BLaER1 treated with 17β-estradiol and CSF1 and Interleukin-3, amounts not matched to agents 10 nM and 100 nM (cell line): ENCODE measurements around the gene SLC8A1.

ENCODE experiments used
- H3K27ac ChIP-seq, 11 experiments: shearing (Covaris generic); formaldehyde crosslinking; 2 replicates each; pipeline ENCODE4 v1.8.1; 2022
- H3K27me3 ChIP-seq, 11 experiments: shearing (Covaris generic); formaldehyde crosslinking; 2 replicates each; pipeline ENCODE4 v1.8.1; 2022
- H3K36me3 ChIP-seq, 11 experiments: shearing (Covaris generic); formaldehyde crosslinking; 2 replicates each; pipeline ENCODE4 v1.8.1; 2022
- H3K4me1 ChIP-seq, 10 experiments: shearing (Covaris generic); formaldehyde crosslinking; 2 replicates each; pipeline ENCODE4 v1.8.1; 2022
- H3K4me2 ChIP-seq, 11 experiments: shearing (Covaris generic); formaldehyde crosslinking; 2 replicates each; pipeline ENCODE4 v1.8.1; 2022
- H3K4me3 ChIP-seq, 10 experiments: shearing (Covaris generic); formaldehyde crosslinking; 2 replicates each; pipeline ENCODE4 v1.8.1; 2022
- H3K9ac ChIP-seq, 11 experiments: shearing (Covaris generic); formaldehyde crosslinking; 2 replicates each; pipeline ENCODE4 v1.8.1; 2022
- H3K9me3 ChIP-seq, 11 experiments: shearing (Covaris generic); formaldehyde crosslinking; replicated peaks in 1 of 11; 2 replicates each; pipeline ENCODE4 v1.8.1; 2022
- H4K20me1 ChIP-seq, 11 experiments: shearing (Covaris generic); formaldehyde crosslinking; 2 replicates each; pipeline ENCODE4 v1.8.1; 2022
- Cebpa-rat ChIP-seq, 11 experiments: shearing (Covaris generic); IDR thresholded peaks; 2 replicates each; pipeline ENCODE4 v1.8.1; 2022

The SLC8A1 gene

DNA sequence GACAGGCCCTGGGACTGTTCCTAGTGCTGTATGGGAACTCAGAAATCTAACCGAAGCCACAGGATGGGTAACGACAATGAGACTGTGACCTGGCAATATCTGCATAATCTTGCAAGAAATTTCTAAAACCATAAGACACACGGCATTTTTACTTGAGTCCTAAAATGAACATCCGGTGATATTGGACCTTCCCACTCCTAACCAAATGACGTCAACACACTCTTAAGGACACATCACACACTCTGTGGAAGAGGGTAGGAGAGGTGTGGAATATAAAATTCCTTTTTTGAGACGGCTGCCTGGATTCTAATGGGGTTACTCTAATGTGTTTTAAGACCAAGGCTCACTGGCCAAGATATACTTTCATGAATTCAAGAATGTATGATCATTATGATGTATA is 195.9 kb downstream of the SLC8A1 start:
- H3K9ac ChIP-seq: no peak overlapping the region
- no peaks in the 10 kb centered on the region for H3K9me3 ChIP-seq
- peaks cover 11 to 17% (median 13%) of the 10 kb centered on the region in 10 experiments for H3K4me1 ChIP-seq
- no peak overlapping the region for H3K4me3 ChIP-seq
- no peak overlapping the region for H3K27ac ChIP-seq
- H3K36me3 ChIP-seq: no peaks in the 10 kb centered on the region
- TF ChIP-seq Cebpa-rat (IDR thresholded peaks at IDR 0.05): no peak
- H3K4me2 ChIP-seq: no peak overlapping the region
- no peaks in the 10 kb centered on the region for H4K20me1 ChIP-seq
- no peaks in the 10 kb centered on the region for H3K27me3 ChIP-seq

DNA sequence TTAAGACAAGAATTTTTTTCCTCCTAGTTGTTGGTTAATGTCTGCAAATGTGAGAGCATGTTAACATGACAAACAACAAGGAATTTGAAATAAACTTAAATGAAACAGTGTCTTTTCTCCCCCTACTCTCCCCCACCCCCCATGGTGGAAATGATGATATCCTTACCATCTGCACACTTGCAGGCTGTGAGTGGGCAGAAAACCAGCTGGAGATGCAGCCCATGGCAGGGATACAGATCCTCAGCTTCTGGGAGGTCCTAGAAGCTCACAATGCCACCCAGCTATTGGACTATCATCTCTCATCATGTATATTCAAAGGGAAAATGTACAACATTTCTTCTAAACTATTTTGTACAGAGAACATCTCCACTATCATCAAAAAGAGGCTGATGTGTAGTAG is 196.8 kb downstream of the SLC8A1 start:
- no peaks in the 10 kb centered on the region for H3K36me3 ChIP-seq
- H3K4me2 ChIP-seq: no peak overlapping the region
- no peak overlapping the region for H3K27ac ChIP-seq
- H3K4me1 ChIP-seq: peaks cover 3 to 8% (median 4%) of the 10 kb centered on the region in 10 experiments; a peak in 19 of 20 replicates
- H3K4me3 ChIP-seq: no peak overlapping the region
- H3K27me3 ChIP-seq: no peaks in the 10 kb centered on the region
- H3K9ac ChIP-seq: no peak overlapping the region
- no peak for TF ChIP-seq Cebpa-rat (IDR thresholded peaks at IDR 0.05)
- no peaks in the 10 kb centered on the region for H4K20me1 ChIP-seq
- H3K9me3 ChIP-seq: no peaks in the 10 kb centered on the region

DNA sequence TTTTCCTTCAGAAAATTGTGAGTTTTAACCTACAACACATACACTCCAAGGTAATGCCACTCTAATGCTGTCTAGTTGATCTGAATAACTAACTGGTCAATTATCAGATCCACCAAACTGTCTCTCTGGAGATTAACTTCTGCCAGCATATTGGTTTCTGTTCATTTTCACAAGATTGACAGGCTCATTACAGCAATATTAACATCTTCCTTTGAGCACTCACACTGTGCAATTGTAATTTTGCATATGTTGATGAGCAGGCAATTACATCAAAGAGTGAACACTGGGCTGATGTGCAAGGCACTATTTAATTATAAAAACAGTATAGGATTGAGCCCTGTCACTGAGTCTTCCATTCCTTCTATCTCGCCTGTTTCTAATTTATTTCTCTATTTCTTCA is 197.3 kb downstream of the SLC8A1 start:
- Histone ChIP-seq H3K9ac (no peak overlapping the region), H3K27ac (no peak overlapping the region), H3K36me3 (no peaks in the 10 kb centered on the region), H3K9me3 (no peaks in the 10 kb centered on the region), H3K4me1 (peaks cover 0 to 5% (median 0%) of the 10 kb centered on the region in 10 experiments; a peak in 5 of 20 replicates), H4K20me1 (no peaks in the 10 kb centered on the region), H3K4me2 (no peak overlapping the region), H3K4me3 (no peak overlapping the region), H3K27me3 (no peaks in the 10 kb centered on the region)
- TF ChIP-seq Cebpa-rat (IDR thresholded peaks at IDR 0.05): no peak

DNA sequence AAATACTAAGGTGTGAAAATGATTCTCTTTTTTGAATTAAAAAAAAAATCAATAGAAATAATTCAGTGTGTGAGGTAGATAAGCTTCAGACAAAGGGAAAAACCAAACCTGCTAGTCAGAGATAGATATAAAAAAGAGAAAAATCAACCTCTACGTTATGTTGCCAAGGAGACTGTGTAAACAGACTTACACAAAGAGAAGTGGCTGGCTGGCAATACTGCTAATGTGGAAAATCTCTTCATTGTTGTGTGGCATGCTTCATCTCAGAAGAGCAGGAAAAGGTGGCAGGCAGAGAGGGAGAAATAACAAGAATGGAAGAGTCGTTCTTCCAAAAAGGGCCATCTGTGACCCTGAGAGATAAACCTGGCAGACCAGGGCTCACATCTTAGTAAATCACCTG is 200.8 kb downstream of the SLC8A1 start:
- peaks cover 0 to 10% (median 0%) of the 10 kb centered on the region in 10 experiments; a peak in 6 of 20 replicates for H3K4me1 ChIP-seq
- TF ChIP-seq Cebpa-rat (IDR thresholded peaks at IDR 0.05): no peak
- no peaks in the 10 kb centered on the region for H4K20me1 ChIP-seq
- H3K36me3 ChIP-seq: no peaks in the 10 kb centered on the region
- H3K4me2 ChIP-seq: no peak overlapping the region
- no peak overlapping the region for H3K9ac ChIP-seq
- H3K27ac ChIP-seq: no peak overlapping the region
- no peaks in the 10 kb centered on the region for H3K27me3 ChIP-seq
- H3K9me3 ChIP-seq: no peaks in the 10 kb centered on the region
- no peak overlapping the region for H3K4me3 ChIP-seq

DNA sequence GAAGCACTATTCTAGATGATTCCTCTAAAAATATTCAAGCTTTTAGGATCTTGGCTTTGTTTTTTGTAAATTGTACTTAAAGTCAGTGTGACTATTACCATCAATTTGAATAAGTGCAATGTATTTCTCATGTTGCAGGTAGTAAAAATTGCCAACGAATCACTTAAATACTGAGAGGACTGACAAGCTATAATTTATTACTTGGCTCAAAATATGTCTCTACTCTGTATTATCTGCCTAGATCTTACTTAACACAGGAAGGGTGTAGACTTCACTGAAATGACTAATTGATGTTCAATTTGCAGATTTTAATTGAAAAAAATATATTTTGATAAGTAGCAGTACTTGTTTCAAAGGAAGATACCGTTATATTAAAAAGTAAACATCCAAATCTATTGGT is 202.3 kb downstream of the SLC8A1 start:
- H3K36me3 ChIP-seq: no peaks in the 10 kb centered on the region
- no peaks in the 10 kb centered on the region for H3K9me3 ChIP-seq
- TF ChIP-seq Cebpa-rat (IDR thresholded peaks at IDR 0.05): no peak
- no peak overlapping the region for H3K4me2 ChIP-seq
- no peak overlapping the region for H3K27ac ChIP-seq
- H3K4me1 ChIP-seq: peaks cover 0 to 24% (median 8%) of the 10 kb centered on the region in 10 experiments; a peak in 13 of 20 replicates
- H3K27me3 ChIP-seq: no peaks in the 10 kb centered on the region
- H4K20me1 ChIP-seq: no peaks in the 10 kb centered on the region
- H3K4me3 ChIP-seq: no peak overlapping the region
- no peak overlapping the region for H3K9ac ChIP-seq

DNA sequence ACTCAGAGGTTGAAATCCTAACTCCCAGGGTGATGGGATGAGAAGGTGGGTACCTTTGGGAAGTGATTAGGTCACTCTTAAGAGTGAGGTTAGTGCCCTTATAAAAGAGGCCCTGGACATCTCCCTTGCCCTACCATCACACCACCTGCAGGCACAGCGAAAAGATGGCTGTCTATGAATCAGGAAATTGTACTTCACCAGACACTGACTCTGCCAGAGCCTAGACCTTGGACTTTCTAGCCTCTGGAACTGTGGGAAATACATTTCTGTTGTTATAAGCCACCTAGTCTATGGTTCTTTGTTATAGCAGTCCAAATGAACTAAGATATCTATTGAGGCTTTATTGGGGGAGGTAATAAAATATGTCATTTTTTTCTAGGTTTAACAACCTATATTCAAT is 203.6 kb downstream of the SLC8A1 start:
- no peaks in the 10 kb centered on the region for H4K20me1 ChIP-seq
- no peaks in the 10 kb centered on the region for H3K36me3 ChIP-seq
- H3K4me3 ChIP-seq: no peak overlapping the region
- no peak overlapping the region for H3K9ac ChIP-seq
- no peaks in the 10 kb centered on the region for H3K9me3 ChIP-seq
- H3K4me1 ChIP-seq: peaks cover 0 to 37% (median 21%) of the 10 kb centered on the region in 10 experiments; a peak in 17 of 20 replicates
- H3K27me3 ChIP-seq: no peaks in the 10 kb centered on the region
- H3K4me2 ChIP-seq: no peak overlapping the region
- H3K27ac ChIP-seq: no peak overlapping the region
- TF ChIP-seq Cebpa-rat (IDR thresholded peaks at IDR 0.05): no peak

DNA sequence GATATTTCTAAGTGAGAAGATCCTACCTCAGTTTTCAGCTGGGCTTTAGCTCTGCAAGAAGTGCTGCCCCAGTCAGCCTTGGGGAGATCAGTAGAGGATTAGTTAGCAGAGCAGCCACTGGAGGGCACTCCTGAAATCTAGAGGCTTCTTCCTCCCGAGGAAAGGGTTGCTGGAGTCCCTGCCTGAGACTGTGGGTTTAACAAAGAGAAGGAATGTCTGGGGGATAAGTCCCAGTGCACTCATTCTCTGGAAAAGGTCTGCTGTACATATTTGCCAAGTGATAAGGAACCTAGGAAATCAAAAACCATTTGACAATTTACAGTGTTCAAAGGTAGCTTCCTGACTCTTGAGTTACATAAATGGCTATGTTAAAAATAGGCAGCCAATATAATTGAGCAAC is 207.2 kb downstream of the SLC8A1 start:
- no peak for TF ChIP-seq Cebpa-rat (IDR thresholded peaks at IDR 0.05)
- H3K27me3 ChIP-seq: no peaks in the 10 kb centered on the region
- no peak overlapping the region for H3K9ac ChIP-seq
- peaks cover 0 to 14% (median 9%) of the 10 kb centered on the region in 11 experiments; a peak in 15 of 22 replicates for H3K9me3 ChIP-seq
- H3K36me3 ChIP-seq: peaks cover 0 to 9% (median 0%) of the 10 kb centered on the region in 11 experiments; a peak in 2 of 22 replicates
- no peak overlapping the region for H3K4me3 ChIP-seq
- peaks cover 0 to 63% (median 42%) of the 10 kb centered on the region in 10 experiments; a peak in 17 of 20 replicates for H3K4me1 ChIP-seq
- peak overlapping the region in 8 of 11 experiments; percentile 17 to 79 (median 66); a peak in 15 of 22 replicates for H3K4me2 ChIP-seq
- peak overlapping the region in 1 of 11 experiments; percentile 50; a peak in 1 of 22 replicates for H3K27ac ChIP-seq
- H4K20me1 ChIP-seq: no peaks in the 10 kb centered on the region

DNA sequence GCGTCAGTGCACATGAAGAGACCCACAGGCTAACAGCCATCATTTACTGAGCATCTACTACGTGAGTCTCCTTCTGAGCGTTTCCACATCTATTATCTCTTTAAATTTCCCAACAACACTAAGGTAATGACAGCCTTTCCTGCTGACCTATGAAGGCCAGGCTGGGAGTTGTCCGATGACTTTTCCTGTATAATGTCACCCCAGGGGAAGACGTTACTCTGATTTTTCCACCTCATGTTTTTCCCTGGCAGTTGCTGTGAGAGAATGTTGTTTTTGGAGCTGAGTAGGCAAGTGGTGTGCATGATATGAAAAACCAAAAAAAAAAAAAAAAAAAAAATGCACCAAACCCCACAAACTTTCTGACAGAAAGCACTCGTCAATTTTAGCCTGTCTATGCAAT is 207.6 kb downstream of the SLC8A1 start:
- no peaks in the 10 kb centered on the region for H3K27me3 ChIP-seq
- peaks cover 0 to 9% (median 0%) of the 10 kb centered on the region in 11 experiments; a peak in 2 of 22 replicates for H3K36me3 ChIP-seq
- H3K4me3 ChIP-seq: no peak overlapping the region
- H3K9ac ChIP-seq: peak overlapping the region in 4 of 11 experiments; percentile 1 to 53 (median 40); a peak in 6 of 22 replicates
- TF ChIP-seq Cebpa-rat (IDR thresholded peaks at IDR 0.05): no peak
- peaks cover 2 to 17% (median 11%) of the 10 kb centered on the region in 11 experiments; a peak in 15 of 22 replicates for H3K9me3 ChIP-seq
- H4K20me1 ChIP-seq: no peaks in the 10 kb centered on the region
- peaks cover 0 to 67% (median 42%) of the 10 kb centered on the region in 10 experiments; a peak in 17 of 20 replicates for H3K4me1 ChIP-seq
- H3K27ac ChIP-seq: peak overlapping the region in 4 of 11 experiments; percentile 19 to 50 (median 43); a peak in 7 of 22 replicates
- peak overlapping the region in 9 of 11 experiments; percentile 16 to 79 (median 65); a peak in 17 of 22 replicates for H3K4me2 ChIP-seq

DNA sequence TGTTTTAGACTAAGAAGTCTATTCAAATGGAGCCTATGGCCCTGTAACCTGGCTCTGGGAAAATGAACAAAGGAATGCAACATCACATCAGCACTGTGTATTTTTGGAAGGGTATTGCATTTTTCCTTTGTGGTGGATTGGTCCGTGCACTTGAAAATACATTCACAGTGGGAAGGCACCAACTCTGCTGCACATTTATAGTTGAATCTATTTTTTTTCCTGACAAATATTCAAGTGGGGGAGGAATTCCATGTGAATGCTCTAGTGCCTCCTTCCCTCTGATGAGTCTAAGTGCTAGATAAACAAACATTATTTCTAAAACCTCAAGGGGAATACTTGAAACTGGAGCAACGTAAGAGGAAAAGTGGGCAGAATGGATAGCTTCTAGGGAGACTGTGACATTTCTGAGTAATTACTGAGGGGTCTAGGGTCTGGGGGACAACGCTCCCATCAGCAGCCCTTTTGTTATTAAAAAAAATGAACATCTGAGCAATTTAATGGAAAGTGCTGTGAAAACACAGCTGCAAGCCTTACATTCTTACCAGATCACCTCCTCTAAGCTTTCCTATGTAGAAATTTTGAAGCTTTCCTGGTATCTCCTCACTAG is 208.2 kb downstream of the SLC8A1 start:
- H3K27me3 ChIP-seq: no peaks in the 10 kb centered on the region
- H3K9me3 ChIP-seq: peaks cover 5 to 20% (median 12%) of the 10 kb centered on the region in 11 experiments; a peak in 15 of 22 replicates
- H3K27ac ChIP-seq: peak overlapping the region in 4 of 11 experiments; percentile 19 to 50 (median 43); a peak in 9 of 22 replicates
- no peaks in the 10 kb centered on the region for H4K20me1 ChIP-seq
- H3K4me1 ChIP-seq: peaks cover 0 to 68% (median 42%) of the 10 kb centered on the region in 10 experiments; a peak in 17 of 20 replicates
- peak overlapping the region in 1 of 10 experiments; percentile 7; a peak in 1 of 20 replicates for H3K4me3 ChIP-seq
- H3K4me2 ChIP-seq: peak overlapping the region in 9 of 11 experiments; percentile 16 to 79 (median 65); a peak in 17 of 22 replicates
- H3K9ac ChIP-seq: peak overlapping the region in 4 of 11 experiments; percentile 1 to 53 (median 40); a peak in 7 of 22 replicates
- peaks cover 0 to 9% (median 0%) of the 10 kb centered on the region in 11 experiments; a peak in 2 of 22 replicates for H3K36me3 ChIP-seq
- TF ChIP-seq Cebpa-rat (IDR thresholded peaks at IDR 0.05): no peak
